Esophagus squamous epithelium (tissue), 5 donors: ENCODE data around the gene ODAD4. TPM values are rescaled to one million over a fixed set of nuclear protein-coding genes. Genes with fewer than 3 reads are reported as not detected.
A peak's percentile ranks its signal among the peaks of the same experiment; 100 is the strongest.
"Not testable (repeated sequence)": the region's sequence is repeated elsewhere in the genome, so short reads cannot be mapped to it uniquely, and the experiment has no call there.

Experiments used
- DNase-seq: peaks from one replicate; lab custom pipeline; 2025; lab: John Stamatoyannopoulos, UW
- H3K27ac ChIP-seq, 4 donors: fragments of 200-600 bp; sonication (generic); one replicate each; pipeline ENCODE4 v1.5.1; 2016 to 2019; ENCODE audit warnings: mild to moderate bottlenecking in 1 of 4
- H3K27me3 ChIP-seq, 4 donors: fragments of 200-600 bp; sonication (generic); 1 replicate in 3 of 4; 2 replicates in 1 of 4; pipeline versions ENCODE4 v1.5.1 to v1.6.0; 2017 to 2021; ENCODE audit warnings: antibody characterized with exemption in 1 of 4
- H3K36me3 ChIP-seq, 3 donors: fragments of 200-600 bp; sonication (generic); one replicate each; pipeline ENCODE4 v1.5.1; 2016 to 2019
- H3K4me1 ChIP-seq, 3 donors: fragments of 200-600 bp; sonication (generic); one replicate each; pipeline ENCODE4 v1.5.1; 2017 to 2019
- H3K4me3 ChIP-seq, 4 donors: fragments of 200-600 bp; sonication (generic); 1 replicate in 3 of 4; 2 replicates in 1 of 4; pipeline ENCODE4 v1.5.1; 2016 to 2019; ENCODE audit warnings: mild to moderate bottlenecking in 2 of 4, moderate library complexity in 1 of 4
- H3K9me3 ChIP-seq, 3 donors: fragments of 200-600 bp; sonication (generic); one replicate each; pipeline ENCODE4 v1.5.1; 2016 to 2019
- CTCF ChIP-seq, 6 experiments: fragments of 450-650 bp in 4 of 6; fragments of 200-600 bp in 2 of 6; sonication (generic) in 2 of 6; IDR thresholded peaks; one replicate each; pipeline ENCODE4 v1.5.1; 2016 to 2019; ENCODE audit warnings: antibody characterized with exemption in 6 of 6, mild to moderate bottlenecking in 4 of 6, moderate library complexity in 4 of 6
- POLR2A ChIP-seq, 4 donors: fragments of 450-650 bp; IDR thresholded peaks; one replicate each; pipeline ENCODE4 v1.6.1; 2017; ENCODE audit warnings: antibody characterized with exemption in 4 of 4, mild to moderate bottlenecking in 4 of 4, moderate library complexity in 3 of 4
- WGBS, 2 donors: methylation state at CpG; one replicate each; pipeline ENCODE4 v1.1.5; 2018; 5-methylcytosine and 5-hydroxymethylcytosine counted together
- intact Hi-C: fragments of 100-400 bp; cut with DNase I; formaldehyde crosslinking; loops from one replicate; pipeline ENCODE4 v1.15.0; 2022
- total RNA-seq, 4 donors: library from RNA; depleted of rRNA; stranded (reverse); fragments of >200 nt; gene quantifications; one replicate each; pipeline ENCODE4 v1.1.0, GENCODE V29; 2016
- donor health status: DM: yes; HTN: yes; CAD: no.

ODAD4 gene
- total RNA-seq, 4 donors from 2014 or later: 0.38 TPM; not detected in 3

GRCh38 chr17:42005166-42005565, 74.7 kb downstream of the ODAD4 start:
- peaks cover 6 to 72% (median 31%) of the 10 kb centered on the region in 3 donors for H3K4me1 ChIP-seq

GRCh38 chr17:42009170-42009569, 78.8 kb downstream of the ODAD4 start:
- H3K4me1 ChIP-seq: peaks cover 20 to 86% (median 34%) of the 10 kb centered on the region in 3 donors
- DNase-seq: no peak
- intact Hi-C loops: no loop called here
- no peaks in the 10 kb centered on the region for H3K27me3 ChIP-seq
- peak overlapping the region in 3 of 4 donors; percentile 38 to 77 (median 64) for H3K27ac ChIP-seq
- TF ChIP-seq POLR2A (IDR thresholded peaks at IDR 0.05) (no peak), CTCF (IDR thresholded peaks at IDR 0.05) (peak in 2 of 6 experiments; percentile 17 to 49)
- no peak overlapping the region for H3K4me3 ChIP-seq
- no peaks in the 10 kb centered on the region for H3K9me3 ChIP-seq
- WGBS, 2 donors: 67 to 74% methylated on average over 4 of the region's 4 CpGs
- peaks cover 0 to 15% (median 0%) of the 10 kb centered on the region in 3 donors for H3K36me3 ChIP-seq

More at GRCh38 chr17:42005166-42005565, 74.7 kb downstream of the ODAD4 start:
- intact Hi-C loops: no loop called here
- no peak for TF ChIP-seq POLR2A (IDR thresholded peaks at IDR 0.05)
- no peak for TF ChIP-seq CTCF (IDR thresholded peaks at IDR 0.05)
- H3K9me3 ChIP-seq: no peaks in the 10 kb centered on the region
- H3K36me3 ChIP-seq: peaks cover 0 to 48% (median 4%) of the 10 kb centered on the region in 3 donors
- H3K4me3 ChIP-seq: no peak overlapping the region
- WGBS, 2 donors: 70 to 75% methylated on average over 1 of the region's 1 CpG
- H3K27me3 ChIP-seq: no peaks in the 10 kb centered on the region
- no peak for DNase-seq
- no peak overlapping the region for H3K27ac ChIP-seq

- not testable (repeated sequence) for DNase-seq, H3K27me3 ChIP-seq, H3K9me3 ChIP-seq, H3K4me3 ChIP-seq
- 28 to 42% methylated on average over 7 to 9 of the region's 9 CpGs for WGBS, 2 donors
- Histone ChIP-seq H3K4me1 (peaks cover 27 to 86% (median 33%) of the 10 kb centered on the region in 3 donors), H3K36me3 (peaks cover 0 to 15% (median 0%) of the 10 kb centered on the region in 3 donors), H3K27ac (peak overlapping the region; percentile 44 to 77 (median 56))
- intact Hi-C loops: loop anchor here (5.0 kb wide), 1 partner anchor 43 kb away; the partner anchor contains the start of gene CNP
These were observed 79.9 kb downstream of the ODAD4 start for GRCh38 chr17:42010266-42010680.

GRCh38 chr17:42010898-42011516, 80.6 kb downstream of the ODAD4 start:
- 68 to 81% methylated on average over 3 of the region's 3 CpGs for WGBS, 2 donors
- no peak for TF ChIP-seq POLR2A (IDR thresholded peaks at IDR 0.05)
- no peak for TF ChIP-seq CTCF (IDR thresholded peaks at IDR 0.05)
- no peaks in the 10 kb centered on the region for H3K9me3 ChIP-seq
- peak overlapping the region; percentile 44 to 77 (median 56) for H3K27ac ChIP-seq
- no peak for DNase-seq
- no peak overlapping the region for H3K4me3 ChIP-seq
- intact Hi-C loops: loop anchor here (5.0 kb wide), 1 partner anchor 44 kb away; the partner anchor contains the start of gene CNP
- peaks cover 0 to 15% (median 0%) of the 10 kb centered on the region in 3 donors for H3K36me3 ChIP-seq
- peaks cover 33 to 86% (median 39%) of the 10 kb centered on the region in 3 donors for H3K4me1 ChIP-seq
- no peaks in the 10 kb centered on the region for H3K27me3 ChIP-seq

- not testable (repeated sequence) for H3K9me3 ChIP-seq, DNase-seq, H3K4me3 ChIP-seq, H3K27me3 ChIP-seq
- Histone ChIP-seq H3K27ac (peak overlapping the region in 3 of 4 donors; percentile 30 to 77 (median 47)), H3K4me1 (peaks cover 37 to 83% (median 41%) of the 10 kb centered on the region in 3 donors), H3K36me3 (peaks cover 0 to 15% (median 0%) of the 10 kb centered on the region in 3 donors)
- 80 to 83% methylated on average over 4 of the region's 4 CpGs for WGBS, 2 donors
- intact Hi-C loops: loop anchor here (5.0 kb wide), 1 partner anchor 45 kb away; the partner anchor contains the start of gene CNP
These were observed 81.9 kb downstream of the ODAD4 start for GRCh38 chr17:42012363-42012762.

GRCh38 chr17:42013740-42014139, 83.3 kb downstream of the ODAD4 start:
- H3K4me1 ChIP-seq: peaks cover 37 to 88% (median 47%) of the 10 kb centered on the region in 3 donors
- H3K36me3 ChIP-seq: peaks cover 0 to 12% (median 0%) of the 10 kb centered on the region in 3 donors
- DNase-seq, H3K27me3 ChIP-seq, H3K4me3 ChIP-seq, H3K9me3 ChIP-seq: not testable (repeated sequence)
- 89 to 93% methylated on average over 12 of the region's 12 CpGs for WGBS, 2 donors
- peak overlapping the region in 1 of 4 donors; percentile 7 for H3K27ac ChIP-seq
- intact Hi-C loops: loop anchor here (5.0 kb wide), 1 partner anchor 46 kb away; the partner anchor contains the start of gene CNP

Other genes with a start within 250 kb of the ODAD4 start
- 100 to 1,000 TPM in 3 of 4 donors, 10 to 100 TPM in 1; 96.5 to 311 (median 223) TPM for gene EIF1, start 241.7 kb upstream of the ODAD4 start, total RNA-seq
- gene GAST, start 218.3 kb upstream of the ODAD4 start, total RNA-seq: not detected
- under 1 TPM; 0.34 to 0.94 (median 0.53) TPM for gene HAP1, start 196.0 kb upstream of the ODAD4 start, total RNA-seq
- gene JUP, start 143.9 kb upstream of the ODAD4 start, total RNA-seq: 1,000 to 10,000 TPM in 2 of 4 donors, 100 to 1,000 TPM in 2; 709 to 2,355 (median 1,148) TPM
- 1 to 10 TPM; 2.4 to 7.1 (median 3.7) TPM for gene P3H4, start 118.7 kb upstream of the ODAD4 start, total RNA-seq
- gene FKBP10, start 117.6 kb upstream of the ODAD4 start, total RNA-seq: 10 to 100 TPM in 2 of 4 donors, 1 to 10 TPM in 1, under 1 TPM in 1; 0.19 to 21.4 (median 8.4) TPM
- 10 to 100 TPM; 23.8 to 45.4 (median 30.5) TPM for gene NT5C3B, start 94.4 kb upstream of the ODAD4 start, total RNA-seq
- gene KLHL10, start 92.8 kb upstream of the ODAD4 start, total RNA-seq: under 1 TPM in 1 of 4 donors, not detected in 3; 0.57 TPM
- 10 to 100 TPM; 11.8 to 20.4 (median 13.1) TPM for gene KLHL11, start 65.2 kb upstream of the ODAD4 start, total RNA-seq
- gene ACLY, start 11.7 kb upstream of the ODAD4 start, total RNA-seq: 100 to 1,000 TPM in 1 of 4 donors, 10 to 100 TPM in 3; 51.5 to 121 (median 62.7) TPM
- 10 to 100 TPM; 45.3 to 66.0 (median 53.0) TPM for gene CNP, start 36.2 kb downstream of the ODAD4 start, total RNA-seq
- gene DNAJC7, start 86.8 kb downstream of the ODAD4 start, total RNA-seq: 10 to 100 TPM; 42.6 to 82.0 (median 67.2) TPM
- gene NKIRAS2, start 89.5 kb downstream of the ODAD4 start, total RNA-seq: 10 to 100 TPM; 34.0 to 48.6 (median 35.7) TPM
- under 1 TPM in 3 of 4 donors, not detected in 1; 0.35 to 0.57 (median 0.48) TPM for gene C17orf113, start 120.0 kb downstream of the ODAD4 start, total RNA-seq
- under 1 TPM in 2 of 4 donors, not detected in 2; 0.18 to 0.38 TPM for gene ZNF385C, start 167.9 kb downstream of the ODAD4 start, total RNA-seq
- gene DHX58, start 182.1 kb downstream of the ODAD4 start, total RNA-seq: 10 to 100 TPM in 1 of 4 donors, 1 to 10 TPM in 3; 3.9 to 10.4 (median 8.9) TPM
- gene KAT2A, start 190.8 kb downstream of the ODAD4 start, total RNA-seq: 10 to 100 TPM in 3 of 4 donors, 1 to 10 TPM in 1; 9.3 to 34.1 (median 27.0) TPM
- gene HSPB9, start 192.2 kb downstream of the ODAD4 start, total RNA-seq: not detected
- gene RAB5C, start 224.4 kb downstream of the ODAD4 start, total RNA-seq: 100 to 1,000 TPM in 1 of 4 donors, 10 to 100 TPM in 3; 68.5 to 107 (median 78.6) TPM